WTC11 (cell line): ENCODE data around the gene GHSR. TPM values are rescaled to one million over a fixed set of nuclear protein-coding genes. Genes with fewer than 3 reads are reported as not detected.

Experiments used
- ATAC-seq: fragments of 200-7000 bp; cut with Tn5 transposase; 2 replicates; pipeline ENCODE4 v1.10.0; 2021; ENCODE audit warnings: mild to moderate bottlenecking, moderate library complexity
- CTCF ChIA-PET: fragments of 300-600 bp; sonication (Branson Sonifier 250); formaldehyde crosslinking; loops from one replicate; lab custom pipeline; 2021; ENCODE audit warnings: antibody characterized with exemption; lab: Charles Lee
- POLR2A ChIA-PET: fragments of 350-600 bp; sonication (Branson Sonifier 250); formaldehyde crosslinking; loops from one replicate; lab custom pipeline; 2021; ENCODE audit warnings: antibody characterized with exemption; lab: Charles Lee
- DNase-seq: peaks from one replicate; pipeline ENCODE4 v3.0.0; 2021; ENCODE audit warnings: low spot score
- H3K27ac Mint-ChIP-seq: 2 replicates; pipeline ENCODE4 v1.8.0; 2021; ENCODE audit warnings: mixed read lengths
- H3K27me3 Mint-ChIP-seq: 2 replicates; pipeline ENCODE4 v1.8.0; 2021; ENCODE audit warnings: low read depth, mild to moderate bottlenecking, moderate library complexity, mixed read lengths
- H3K36me3 Mint-ChIP-seq: 2 replicates; pipeline ENCODE4 v1.8.0; 2021; ENCODE audit warnings: mixed read lengths
- H3K4me1 Mint-ChIP-seq: 2 replicates; pipeline ENCODE4 v1.8.0; 2022; ENCODE audit warnings: mixed read lengths
- H3K4me3 Mint-ChIP-seq: 2 replicates; pipeline ENCODE4 v1.8.0; 2021; ENCODE audit warnings: mild to moderate bottlenecking, moderate library complexity, mixed read lengths
- H3K9me3 Mint-ChIP-seq: 2 replicates; pipeline ENCODE4 v1.8.0; 2021; ENCODE audit warnings: mixed read lengths
- ATF1 ChIP-seq: sonication (generic); formaldehyde crosslinking; IDR thresholded peaks from 2 replicates; pipeline ENCODE4 v1.8.1; 2023; ENCODE audit warnings: mild to moderate bottlenecking, moderate library complexity, missing genetic modification reagents
- ETV6 ChIP-seq: sonication (generic); formaldehyde crosslinking; IDR thresholded peaks from 2 replicates; pipeline ENCODE4 v1.8.1; 2022; ENCODE audit warnings: mild to moderate bottlenecking, missing genetic modification reagents
- HMGA2 ChIP-seq: fragments of 250-450 bp; sonication (Bioruptor Pico); IDR thresholded peaks from 2 replicates; pipeline ENCODE4 v1.4.0; 2021; ENCODE audit warnings: mild to moderate bottlenecking, moderate library complexity
- JAZF1 ChIP-seq: fragments of 250-450 bp; sonication (Bioruptor Pico); IDR thresholded peaks from 2 replicates; pipeline ENCODE4 v1.9.0; 2021; ENCODE audit warnings: moderate library complexity, mild to moderate bottlenecking, inconsistent platforms
- MYBL2 ChIP-seq: sonication (generic); formaldehyde crosslinking; IDR thresholded peaks from 2 replicates; pipeline ENCODE4 v1.8.1; 2023; ENCODE audit warnings: mild to moderate bottlenecking, moderate library complexity, missing genetic modification reagents
- NFE2L1 ChIP-seq: sonication (generic); formaldehyde crosslinking; IDR thresholded peaks from 2 replicates; pipeline ENCODE4 v1.8.1; 2023; ENCODE audit warnings: missing genetic modification reagents
- SMAD4 ChIP-seq: sonication (generic); formaldehyde crosslinking; IDR thresholded peaks from 2 replicates; pipeline ENCODE4 v1.8.0; 2022; ENCODE audit warnings: mild to moderate bottlenecking, missing genetic modification reagents
- ZBTB21 ChIP-seq: sonication (generic); formaldehyde crosslinking; IDR thresholded peaks from 2 replicates; pipeline ENCODE4 v1.8.1; 2023; ENCODE audit warnings: mild to moderate bottlenecking, missing genetic modification reagents, borderline replicate concordance
- ZNF219 ChIP-seq: sonication (generic); formaldehyde crosslinking; IDR thresholded peaks from 2 replicates; pipeline ENCODE4 v1.8.0; 2023; ENCODE audit warnings: missing genetic modification reagents, mild to moderate bottlenecking, borderline replicate concordance
- ZNF671 ChIP-seq: fragments of 250-450 bp; sonication (Bioruptor Pico); IDR thresholded peaks from 2 replicates; pipeline ENCODE4 v1.8.0; 2021; ENCODE audit warnings: mild to moderate bottlenecking
- total RNA-seq: library from RNA; stranded (reverse); gene quantifications from 3 replicates; pipeline ENCODE4 v1.2.3, GENCODE V29; 2021
- TF ChIP-seq, protein P1 (sequence below): sonication (generic); formaldehyde crosslinking; IDR thresholded peaks from 2 replicates; pipeline ENCODE4 v1.8.1; 2023; ENCODE audit warnings: mild to moderate bottlenecking, missing genetic modification reagents, borderline replicate concordance
- TF ChIP-seq, protein P2 (sequence below): sonication (generic); formaldehyde crosslinking; IDR thresholded peaks from 2 replicates; pipeline ENCODE4 v1.8.0; 2022; ENCODE audit warnings: mild to moderate bottlenecking, missing genetic modification reagents
- TF ChIP-seq, protein P3 (sequence below): fragments of 250-450 bp; sonication (Bioruptor Pico); conservative IDR thresholded peaks from 2 replicates; pipeline ENCODE4 v1.9.0; 2021; ENCODE audit warnings: mild to moderate bottlenecking
- TF ChIP-seq, protein P4 (sequence below): fragments of 250-450 bp; sonication (Bioruptor Pico); IDR thresholded peaks from 2 replicates; pipeline ENCODE4 v1.9.0; 2021; ENCODE audit warnings: mild to moderate bottlenecking, borderline replicate concordance
- TF ChIP-seq, protein P5 (sequence below): fragments of 250-450 bp; sonication (Bioruptor Pico); IDR thresholded peaks from 2 replicates; pipeline ENCODE4 v1.9.0; 2021; ENCODE audit warnings: moderate library complexity, mild to moderate bottlenecking, inconsistent platforms, borderline replicate concordance
- TF ChIP-seq, protein P6 (sequence below): sonication (generic); formaldehyde crosslinking; IDR thresholded peaks from 2 replicates; pipeline ENCODE4 v1.8.1; 2023; ENCODE audit warnings: mild to moderate bottlenecking, missing genetic modification reagents, moderate library complexity

The GHSR gene
- total RNA-seq, 1 experiment from 2014 or later: not detected

DNA sequence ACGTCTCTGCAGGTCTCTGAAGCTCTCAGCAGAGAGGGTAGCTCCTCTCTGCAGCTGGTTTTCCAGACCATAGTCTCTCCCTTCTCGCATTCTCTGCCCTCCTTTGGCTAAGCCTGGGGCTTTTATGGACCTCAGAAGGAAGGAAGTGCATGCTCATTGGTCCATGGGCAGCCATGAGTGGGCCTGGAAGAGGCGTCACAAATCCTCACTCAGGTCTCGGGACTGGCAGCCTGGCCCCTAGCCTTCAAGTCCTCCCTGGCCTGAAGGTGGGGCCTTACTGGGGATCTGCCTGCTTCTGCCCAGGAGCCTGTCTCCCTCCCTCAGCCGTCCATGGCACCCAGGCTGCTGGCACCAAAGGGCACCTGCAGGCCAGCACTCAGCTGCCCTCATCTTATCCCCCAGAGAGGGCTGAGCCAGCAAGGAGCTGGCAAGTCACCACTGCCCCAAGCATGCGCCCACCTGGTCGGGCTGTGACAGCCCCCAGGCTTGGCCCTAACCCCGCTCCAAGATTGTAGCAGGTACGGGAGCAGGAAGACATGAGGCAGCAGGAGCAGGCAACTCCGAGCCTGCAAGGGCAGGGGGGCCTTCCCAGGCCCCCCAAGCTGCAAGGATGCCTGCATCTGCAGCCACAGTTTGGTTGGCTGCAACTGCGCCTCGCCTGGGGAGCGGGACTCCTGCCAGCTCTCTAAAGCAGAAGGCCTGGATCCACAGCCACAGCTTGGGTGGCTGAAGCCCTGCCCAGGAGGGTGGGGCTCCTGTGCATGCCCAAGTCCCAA lies 37.4 kb downstream of the GHSR start:
- ATAC-seq: no peak
- H3K27me3 Mint-ChIP-seq: no peaks in the 10 kb centered on the region
- no peak for DNase-seq
- H3K9me3 Mint-ChIP-seq: no peaks in the 10 kb centered on the region
- POLR2A ChIA-PET: no interaction called here
- TF ChIP-seq SMAD4: no peak
- TF ChIP-seq, protein P1, sequence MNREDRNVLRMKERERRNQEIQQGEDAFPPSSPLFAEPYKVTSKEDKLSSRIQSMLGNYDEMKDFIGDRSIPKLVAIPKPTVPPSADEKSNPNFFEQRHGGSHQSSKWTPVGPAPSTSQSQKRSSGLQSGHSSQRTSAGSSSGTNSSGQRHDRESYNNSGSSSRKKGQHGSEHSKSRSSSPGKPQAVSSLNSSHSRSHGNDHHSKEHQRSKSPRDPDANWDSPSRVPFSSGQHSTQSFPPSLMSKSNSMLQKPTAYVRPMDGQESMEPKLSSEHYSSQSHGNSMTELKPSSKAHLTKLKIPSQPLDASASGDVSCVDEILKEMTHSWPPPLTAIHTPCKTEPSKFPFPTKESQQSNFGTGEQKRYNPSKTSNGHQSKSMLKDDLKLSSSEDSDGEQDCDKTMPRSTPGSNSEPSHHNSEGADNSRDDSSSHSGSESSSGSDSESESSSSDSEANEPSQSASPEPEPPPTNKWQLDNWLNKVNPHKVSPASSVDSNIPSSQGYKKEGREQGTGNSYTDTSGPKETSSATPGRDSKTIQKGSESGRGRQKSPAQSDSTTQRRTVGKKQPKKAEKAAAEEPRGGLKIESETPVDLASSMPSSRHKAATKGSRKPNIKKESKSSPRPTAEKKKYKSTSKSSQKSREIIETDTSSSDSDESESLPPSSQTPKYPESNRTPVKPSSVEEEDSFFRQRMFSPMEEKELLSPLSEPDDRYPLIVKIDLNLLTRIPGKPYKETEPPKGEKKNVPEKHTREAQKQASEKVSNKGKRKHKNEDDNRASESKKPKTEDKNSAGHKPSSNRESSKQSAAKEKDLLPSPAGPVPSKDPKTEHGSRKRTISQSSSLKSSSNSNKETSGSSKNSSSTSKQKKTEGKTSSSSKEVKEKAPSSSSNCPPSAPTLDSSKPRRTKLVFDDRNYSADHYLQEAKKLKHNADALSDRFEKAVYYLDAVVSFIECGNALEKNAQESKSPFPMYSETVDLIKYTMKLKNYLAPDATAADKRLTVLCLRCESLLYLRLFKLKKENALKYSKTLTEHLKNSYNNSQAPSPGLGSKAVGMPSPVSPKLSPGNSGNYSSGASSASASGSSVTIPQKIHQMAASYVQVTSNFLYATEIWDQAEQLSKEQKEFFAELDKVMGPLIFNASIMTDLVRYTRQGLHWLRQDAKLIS (CRISPR knock-in tag): no peak
- TF ChIP-seq ZBTB21 (CRISPR knock-in tag): no peak
- TF ChIP-seq ATF1 (CRISPR knock-in tag): no peak
- TF ChIP-seq, protein P2, sequence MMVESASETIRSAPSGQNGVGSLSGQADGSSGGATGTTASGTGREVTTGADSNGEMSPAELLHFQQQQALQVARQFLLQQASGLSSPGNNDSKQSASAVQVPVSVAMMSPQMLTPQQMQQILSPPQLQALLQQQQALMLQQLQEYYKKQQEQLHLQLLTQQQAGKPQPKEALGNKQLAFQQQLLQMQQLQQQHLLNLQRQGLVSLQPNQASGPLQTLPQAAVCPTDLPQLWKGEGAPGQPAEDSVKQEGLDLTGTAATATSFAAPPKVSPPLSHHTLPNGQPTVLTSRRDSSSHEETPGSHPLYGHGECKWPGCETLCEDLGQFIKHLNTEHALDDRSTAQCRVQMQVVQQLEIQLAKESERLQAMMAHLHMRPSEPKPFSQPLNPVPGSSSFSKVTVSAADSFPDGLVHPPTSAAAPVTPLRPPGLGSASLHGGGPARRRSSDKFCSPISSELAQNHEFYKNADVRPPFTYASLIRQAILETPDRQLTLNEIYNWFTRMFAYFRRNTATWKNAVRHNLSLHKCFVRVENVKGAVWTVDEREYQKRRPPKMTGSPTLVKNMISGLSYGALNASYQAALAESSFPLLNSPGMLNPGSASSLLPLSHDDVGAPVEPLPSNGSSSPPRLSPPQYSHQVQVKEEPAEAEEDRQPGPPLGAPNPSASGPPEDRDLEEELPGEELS (CRISPR knock-in tag): no peak
- TF ChIP-seq ZNF219: no peak
- TF ChIP-seq, protein P3, sequence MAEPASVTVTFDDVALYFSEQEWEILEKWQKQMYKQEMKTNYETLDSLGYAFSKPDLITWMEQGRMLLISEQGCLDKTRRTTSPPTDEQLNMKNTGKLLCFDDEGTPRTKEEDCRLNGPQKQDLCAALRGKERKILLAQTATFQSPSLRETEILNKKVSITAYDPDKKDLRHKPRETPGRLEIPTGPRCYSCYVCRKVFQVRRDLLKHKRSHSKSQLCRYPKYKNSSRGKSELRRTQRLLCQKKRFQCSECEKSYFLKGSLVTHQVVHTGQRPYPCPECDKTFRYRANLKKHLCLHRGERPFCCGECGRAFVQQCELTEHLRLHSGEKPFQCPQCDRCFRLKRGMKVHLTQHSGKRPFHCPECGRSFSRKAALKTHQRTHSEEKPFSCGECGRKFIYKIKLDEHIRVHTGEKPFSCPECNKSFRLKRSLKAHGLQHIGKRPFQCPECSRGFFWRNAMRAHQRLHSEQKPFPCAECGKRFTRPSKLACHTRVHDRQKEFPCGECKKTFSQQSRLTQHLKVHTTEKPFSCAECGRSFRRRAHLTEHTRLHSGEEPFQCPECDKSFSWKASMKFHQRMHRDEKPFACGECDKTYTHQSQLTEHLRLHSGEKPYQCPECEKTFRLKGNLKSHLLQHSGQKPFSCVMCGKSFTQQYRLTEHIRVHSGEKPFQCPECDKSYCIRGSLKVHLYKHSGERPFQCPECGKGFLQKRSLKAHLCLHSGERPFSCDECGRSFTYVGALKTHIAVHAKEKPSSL: no peak
- no peak for TF ChIP-seq ETV6 (CRISPR knock-in tag)
- TF ChIP-seq, protein P4, sequence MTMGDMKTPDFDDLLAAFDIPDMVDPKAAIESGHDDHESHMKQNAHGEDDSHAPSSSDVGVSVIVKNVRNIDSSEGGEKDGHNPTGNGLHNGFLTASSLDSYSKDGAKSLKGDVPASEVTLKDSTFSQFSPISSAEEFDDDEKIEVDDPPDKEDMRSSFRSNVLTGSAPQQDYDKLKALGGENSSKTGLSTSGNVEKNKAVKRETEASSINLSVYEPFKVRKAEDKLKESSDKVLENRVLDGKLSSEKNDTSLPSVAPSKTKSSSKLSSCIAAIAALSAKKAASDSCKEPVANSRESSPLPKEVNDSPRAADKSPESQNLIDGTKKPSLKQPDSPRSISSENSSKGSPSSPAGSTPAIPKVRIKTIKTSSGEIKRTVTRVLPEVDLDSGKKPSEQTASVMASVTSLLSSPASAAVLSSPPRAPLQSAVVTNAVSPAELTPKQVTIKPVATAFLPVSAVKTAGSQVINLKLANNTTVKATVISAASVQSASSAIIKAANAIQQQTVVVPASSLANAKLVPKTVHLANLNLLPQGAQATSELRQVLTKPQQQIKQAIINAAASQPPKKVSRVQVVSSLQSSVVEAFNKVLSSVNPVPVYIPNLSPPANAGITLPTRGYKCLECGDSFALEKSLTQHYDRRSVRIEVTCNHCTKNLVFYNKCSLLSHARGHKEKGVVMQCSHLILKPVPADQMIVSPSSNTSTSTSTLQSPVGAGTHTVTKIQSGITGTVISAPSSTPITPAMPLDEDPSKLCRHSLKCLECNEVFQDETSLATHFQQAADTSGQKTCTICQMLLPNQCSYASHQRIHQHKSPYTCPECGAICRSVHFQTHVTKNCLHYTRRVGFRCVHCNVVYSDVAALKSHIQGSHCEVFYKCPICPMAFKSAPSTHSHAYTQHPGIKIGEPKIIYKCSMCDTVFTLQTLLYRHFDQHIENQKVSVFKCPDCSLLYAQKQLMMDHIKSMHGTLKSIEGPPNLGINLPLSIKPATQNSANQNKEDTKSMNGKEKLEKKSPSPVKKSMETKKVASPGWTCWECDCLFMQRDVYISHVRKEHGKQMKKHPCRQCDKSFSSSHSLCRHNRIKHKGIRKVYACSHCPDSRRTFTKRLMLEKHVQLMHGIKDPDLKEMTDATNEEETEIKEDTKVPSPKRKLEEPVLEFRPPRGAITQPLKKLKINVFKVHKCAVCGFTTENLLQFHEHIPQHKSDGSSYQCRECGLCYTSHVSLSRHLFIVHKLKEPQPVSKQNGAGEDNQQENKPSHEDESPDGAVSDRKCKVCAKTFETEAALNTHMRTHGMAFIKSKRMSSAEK: no peak
- H3K27ac Mint-ChIP-seq: no peak overlapping the region
- no peak overlapping the region for H3K4me3 Mint-ChIP-seq
- H3K4me1 Mint-ChIP-seq: no peaks in the 10 kb centered on the region
- H3K36me3 Mint-ChIP-seq: no peaks in the 10 kb centered on the region
- CTCF ChIA-PET: interaction anchor here (1.0 kb wide), 1 partner anchor 66 kb away, joined by 7 read pairs; no protein-coding TSS in a partner anchor

DNA sequence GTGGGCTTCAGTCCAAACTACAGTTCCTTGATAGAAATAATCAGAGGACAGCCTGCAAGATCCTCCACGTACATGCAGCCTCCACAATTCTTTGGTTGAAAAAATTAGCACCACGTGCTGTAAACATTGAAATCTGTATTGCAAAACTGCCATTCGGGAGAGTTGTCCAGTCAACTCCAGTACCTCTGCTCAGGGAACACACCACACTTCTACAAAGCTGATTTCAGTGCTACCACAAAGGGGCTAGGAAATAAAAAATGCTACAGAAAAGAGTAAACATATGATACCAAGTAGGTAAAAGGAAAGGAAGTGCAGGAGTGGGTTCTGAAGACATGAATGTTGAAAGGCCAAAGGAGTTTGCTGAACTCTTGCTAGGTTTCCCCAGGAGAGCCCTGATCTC lies 40.4 kb downstream of the GHSR start:
- no peaks in the 10 kb centered on the region for H3K9me3 Mint-ChIP-seq
- POLR2A ChIA-PET: no interaction called here
- H3K27me3 Mint-ChIP-seq: no peaks in the 10 kb centered on the region
- CTCF ChIA-PET: no interaction called here
- no peak overlapping the region for H3K27ac Mint-ChIP-seq
- peaks cover 5% of the 10 kb centered on the region; the same call in 1 of the 2 replicates for H3K36me3 Mint-ChIP-seq
- DNase-seq (no peak), ATAC-seq (no peak)
- no peaks in the 10 kb centered on the region for H3K4me1 Mint-ChIP-seq
- no peak overlapping the region for H3K4me3 Mint-ChIP-seq
- TF ChIP-seq, protein P5, sequence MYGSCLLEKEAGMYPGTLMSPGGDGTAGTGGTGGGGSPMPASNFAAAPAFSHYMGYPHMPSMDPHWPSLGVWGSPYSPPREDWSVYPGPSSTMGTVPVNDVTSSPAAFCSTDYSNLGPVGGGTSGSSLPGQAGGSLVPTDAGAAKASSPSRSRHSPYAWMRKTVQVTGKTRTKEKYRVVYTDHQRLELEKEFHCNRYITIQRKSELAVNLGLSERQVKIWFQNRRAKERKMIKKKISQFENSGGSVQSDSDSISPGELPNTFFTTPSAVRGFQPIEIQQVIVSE (CRISPR knock-in tag): no peak
- TF ChIP-seq ZNF671 (CRISPR knock-in tag) (no peak), JAZF1 (no peak), HMGA2 (CRISPR knock-in tag) (no peak), NFE2L1 (CRISPR knock-in tag) (no peak), MYBL2 (CRISPR knock-in tag) (no peak)
- TF ChIP-seq, protein P6, sequence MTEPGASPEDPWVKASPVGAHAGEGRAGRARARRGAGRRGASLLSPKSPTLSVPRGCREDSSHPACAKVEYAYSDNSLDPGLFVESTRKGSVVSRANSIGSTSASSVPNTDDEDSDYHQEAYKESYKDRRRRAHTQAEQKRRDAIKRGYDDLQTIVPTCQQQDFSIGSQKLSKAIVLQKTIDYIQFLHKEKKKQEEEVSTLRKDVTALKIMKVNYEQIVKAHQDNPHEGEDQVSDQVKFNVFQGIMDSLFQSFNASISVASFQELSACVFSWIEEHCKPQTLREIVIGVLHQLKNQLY (CRISPR knock-in tag): no peak
